Measurements from ENCODE around the gene TMEM92. TPM values are rescaled to one million over a fixed set of nuclear protein-coding genes. Genes with fewer than 3 reads are reported as not detected.

TMEM92 gene
- total RNA-seq, 2 experiments from 2014 or later = not detected

DNA sequence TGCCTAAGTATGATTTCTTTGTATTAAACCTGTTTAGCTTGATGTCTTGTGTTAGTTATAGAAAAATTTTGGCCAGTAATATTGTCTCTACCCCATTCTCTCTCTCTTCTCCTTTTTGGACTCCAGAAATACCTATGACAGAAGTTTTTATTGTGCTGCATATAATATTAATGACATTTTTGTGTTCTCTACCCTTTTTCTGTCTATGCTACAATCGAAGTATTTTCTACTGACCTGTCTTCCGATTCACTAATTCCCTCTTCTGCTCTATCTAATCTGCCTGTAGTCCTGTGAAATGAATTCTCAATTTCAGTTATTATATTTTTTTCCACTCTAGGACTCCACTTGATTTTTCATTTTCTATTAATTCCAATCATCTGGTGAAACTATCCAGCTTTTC, 26.0 kb upstream of the TMEM92 start:
- Histone ChIP-seq H3K36me3 (ENCODE audit: insufficient read depth, low read length) (no peaks in the 10 kb centered on the region), H3K4me3 (ENCODE audit: low read depth, low read length, poor library complexity, severe bottlenecking) (no peak overlapping the region), H3K9me2 (ENCODE audit: insufficient read depth, low read length) (no peaks in the 10 kb centered on the region), H3K27ac (ENCODE audit: low read depth, low read length, poor library complexity, severe bottlenecking) (no peak overlapping the region), H3K79me2 (ENCODE audit: insufficient read depth, low read depth, low read length) (no peaks in the 10 kb centered on the region), H4K20me1 (ENCODE audit: insufficient read depth, low read length) (no peaks in the 10 kb centered on the region), H3K4me2 (ENCODE audit: low read length) (no peak overlapping the region), H3K4me1 (ENCODE audit: insufficient read depth, low read length, poor library complexity, severe bottlenecking) (no peaks in the 10 kb centered on the region), H2AFZ (ENCODE audit: low read length) (no peak overlapping the region), H3K9me3 (ENCODE audit: low read length) (peaks cover 19% of the 10 kb centered on the region)
- ChIA-PET CTCF (ENCODE audit: unreplicated experiment) (no interaction called here), POLR2A (no interaction called here)
- no peak for DNase-seq (ENCODE audit: low spot score)
- intact Hi-C loops (cut with micrococcal nuclease; ENCODE audit: unreplicated experiment) = no loop called here
- no peak for TF ChIP-seq EZH2phosphoT487 (IDR thresholded peaks at IDR 0.05; ENCODE audit: borderline replicate concordance, low read depth, low read length)
- TF ChIP-seq, protein P1, sequence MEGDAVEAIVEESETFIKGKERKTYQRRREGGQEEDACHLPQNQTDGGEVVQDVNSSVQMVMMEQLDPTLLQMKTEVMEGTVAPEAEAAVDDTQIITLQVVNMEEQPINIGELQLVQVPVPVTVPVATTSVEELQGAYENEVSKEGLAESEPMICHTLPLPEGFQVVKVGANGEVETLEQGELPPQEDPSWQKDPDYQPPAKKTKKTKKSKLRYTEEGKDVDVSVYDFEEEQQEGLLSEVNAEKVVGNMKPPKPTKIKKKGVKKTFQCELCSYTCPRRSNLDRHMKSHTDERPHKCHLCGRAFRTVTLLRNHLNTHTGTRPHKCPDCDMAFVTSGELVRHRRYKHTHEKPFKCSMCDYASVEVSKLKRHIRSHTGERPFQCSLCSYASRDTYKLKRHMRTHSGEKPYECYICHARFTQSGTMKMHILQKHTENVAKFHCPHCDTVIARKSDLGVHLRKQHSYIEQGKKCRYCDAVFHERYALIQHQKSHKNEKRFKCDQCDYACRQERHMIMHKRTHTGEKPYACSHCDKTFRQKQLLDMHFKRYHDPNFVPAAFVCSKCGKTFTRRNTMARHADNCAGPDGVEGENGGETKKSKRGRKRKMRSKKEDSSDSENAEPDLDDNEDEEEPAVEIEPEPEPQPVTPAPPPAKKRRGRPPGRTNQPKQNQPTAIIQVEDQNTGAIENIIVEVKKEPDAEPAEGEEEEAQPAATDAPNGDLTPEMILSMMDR (conservative IDR thresholded peaks at IDR 0.05; ENCODE audit: low read length) = no peak
- no TSS peak for BruUV-seq (replicated peaks)

DNA sequence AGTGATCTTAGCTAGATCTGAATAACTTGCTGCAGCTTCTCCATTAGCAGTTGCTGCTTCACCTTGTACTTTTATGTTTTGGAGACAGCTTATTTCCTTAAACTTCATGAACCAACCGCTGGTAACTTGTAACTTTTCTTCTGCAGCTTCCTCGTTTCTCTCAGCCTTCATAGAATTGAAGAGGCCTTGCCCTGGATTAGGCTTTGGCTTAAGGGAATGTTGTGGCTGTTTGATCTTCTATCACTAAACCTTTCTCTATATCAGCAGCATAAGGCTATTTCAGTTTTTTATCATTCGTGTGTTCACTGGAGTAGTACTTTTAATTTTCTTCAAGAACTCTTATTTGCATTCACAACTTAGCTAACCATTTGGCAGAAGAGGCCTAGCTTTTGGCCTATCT, 21.5 kb upstream of the TMEM92 start:
- H3K36me3 ChIP-seq (ENCODE audit: insufficient read depth, low read length) = no peaks in the 10 kb centered on the region
- H2AFZ ChIP-seq (ENCODE audit: low read length) = no peak overlapping the region
- H4K20me1 ChIP-seq (ENCODE audit: insufficient read depth, low read length) = no peaks in the 10 kb centered on the region
- no peaks in the 10 kb centered on the region for H3K4me1 ChIP-seq (ENCODE audit: insufficient read depth, low read length, poor library complexity, severe bottlenecking)
- no peaks in the 10 kb centered on the region for H3K79me2 ChIP-seq (ENCODE audit: insufficient read depth, low read depth, low read length)
- no peak overlapping the region for H3K27ac ChIP-seq (ENCODE audit: low read depth, low read length, poor library complexity, severe bottlenecking)
- no peak overlapping the region for H3K4me3 ChIP-seq (ENCODE audit: low read depth, low read length, poor library complexity, severe bottlenecking)
- POLR2A ChIA-PET = no interaction called here
- DNase-seq (ENCODE audit: low spot score) = no peak
- BruUV-seq (replicated peaks) = no TSS peak
- CTCF ChIA-PET (ENCODE audit: unreplicated experiment) = no interaction called here
- no peak overlapping the region for H3K4me2 ChIP-seq (ENCODE audit: low read length)
- H3K9me3 ChIP-seq (ENCODE audit: low read length) = peaks cover 17% of the 10 kb centered on the region
- intact Hi-C loops (cut with micrococcal nuclease; ENCODE audit: unreplicated experiment) = no loop called here
- TF ChIP-seq, protein P1 (conservative IDR thresholded peaks at IDR 0.05; ENCODE audit: low read length) = no peak
- TF ChIP-seq EZH2phosphoT487 (IDR thresholded peaks at IDR 0.05; ENCODE audit: borderline replicate concordance, low read depth, low read length) = no peak
- H3K9me2 ChIP-seq (ENCODE audit: insufficient read depth, low read length) = no peaks in the 10 kb centered on the region

DNA sequence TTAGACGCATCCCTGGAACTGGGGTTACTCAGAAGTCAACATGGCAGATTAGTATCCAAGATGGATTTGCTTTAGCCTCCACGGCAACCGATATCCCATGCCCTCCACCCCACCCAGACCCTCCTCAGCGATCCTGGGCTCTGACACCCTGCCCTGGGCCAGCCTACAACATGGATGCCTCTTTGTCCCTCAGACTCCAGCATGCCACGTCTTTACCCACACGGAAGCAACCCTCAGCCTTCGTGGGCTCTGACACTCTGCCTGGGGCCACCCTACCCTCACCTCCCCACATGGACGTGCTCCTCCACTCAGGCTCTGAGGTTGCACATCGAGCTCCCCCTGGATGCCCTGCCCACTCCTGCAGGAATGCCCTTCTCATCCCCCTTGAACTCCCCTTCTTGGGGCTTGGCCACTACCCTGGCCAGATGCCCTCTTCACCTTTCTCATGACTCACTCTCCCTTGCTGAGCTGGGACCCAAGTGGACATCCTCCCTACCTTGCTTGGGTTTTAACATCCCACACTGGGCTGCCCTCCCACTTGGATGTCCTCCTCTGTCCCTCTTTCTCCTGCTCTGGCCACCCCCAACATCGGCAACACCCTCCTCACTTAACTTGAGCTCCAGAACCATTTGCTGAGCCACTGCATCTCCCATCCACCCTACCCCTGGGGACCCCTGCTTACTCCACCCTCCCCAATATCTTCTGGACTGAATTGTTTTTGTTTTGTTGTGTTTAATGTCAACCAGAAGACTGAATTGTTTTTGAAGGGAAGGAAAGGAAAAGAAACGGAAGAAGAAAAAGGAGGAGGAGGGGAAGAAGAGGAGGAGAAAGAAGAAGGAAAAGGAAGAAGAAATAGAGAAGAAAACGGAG, 18.3 kb upstream of the TMEM92 start:
- BruUV-seq (replicated peaks) = no TSS peak
- intact Hi-C loops (cut with micrococcal nuclease; ENCODE audit: unreplicated experiment) = no loop called here
- DNase-seq (ENCODE audit: low spot score) = no peak
- no peaks in the 10 kb centered on the region for H3K79me2 ChIP-seq (ENCODE audit: insufficient read depth, low read depth, low read length)
- H4K20me1 ChIP-seq (ENCODE audit: insufficient read depth, low read length) = no peaks in the 10 kb centered on the region
- H3K4me2 ChIP-seq (ENCODE audit: low read length) = no peak overlapping the region
- no peaks in the 10 kb centered on the region for H3K36me3 ChIP-seq (ENCODE audit: insufficient read depth, low read length)
- ChIA-PET POLR2A (interaction anchor here (0.7 kb wide), 1 partner anchor 15 kb away, joined by 3 read pairs; no protein-coding TSS in a partner anchor), CTCF (ENCODE audit: unreplicated experiment) (no interaction called here)
- no peak overlapping the region for H2AFZ ChIP-seq (ENCODE audit: low read length)
- H3K27ac ChIP-seq (ENCODE audit: low read depth, low read length, poor library complexity, severe bottlenecking) = no peak overlapping the region
- no peaks in the 10 kb centered on the region for H3K4me1 ChIP-seq (ENCODE audit: insufficient read depth, low read length, poor library complexity, severe bottlenecking)
- H3K4me3 ChIP-seq (ENCODE audit: low read depth, low read length, poor library complexity, severe bottlenecking) = no peak overlapping the region
- H3K9me3 ChIP-seq (ENCODE audit: low read length) = no peaks in the 10 kb centered on the region
- TF ChIP-seq, protein P1 (conservative IDR thresholded peaks at IDR 0.05; ENCODE audit: low read length) = no peak
- TF ChIP-seq EZH2phosphoT487 (IDR thresholded peaks at IDR 0.05; ENCODE audit: borderline replicate concordance, low read depth, low read length) = no peak
- H3K9me2 ChIP-seq (ENCODE audit: insufficient read depth, low read length) = no peaks in the 10 kb centered on the region

Data from OCI-LY7 (cell line).